HPDE6-E6E7 (cell line): ENCODE results near the gene TRIM14.
"Not testable (repeated sequence)": the region's sequence is repeated elsewhere in the genome, so short reads cannot be mapped to it uniquely, and the experiment has no call there.

Source experiments
- DNase-seq: peaks from one replicate; pipeline ENCODE4 v3.0.0; 2011; ENCODE audit warnings: missing footprints; ENCODE audit errors: extremely low spot score

TRIM14 gene

GRCh38 chr9:98083566-98084183 lies 35.3 kb downstream of the TRIM14 start:
- DNase-seq: no peak

DNA sequence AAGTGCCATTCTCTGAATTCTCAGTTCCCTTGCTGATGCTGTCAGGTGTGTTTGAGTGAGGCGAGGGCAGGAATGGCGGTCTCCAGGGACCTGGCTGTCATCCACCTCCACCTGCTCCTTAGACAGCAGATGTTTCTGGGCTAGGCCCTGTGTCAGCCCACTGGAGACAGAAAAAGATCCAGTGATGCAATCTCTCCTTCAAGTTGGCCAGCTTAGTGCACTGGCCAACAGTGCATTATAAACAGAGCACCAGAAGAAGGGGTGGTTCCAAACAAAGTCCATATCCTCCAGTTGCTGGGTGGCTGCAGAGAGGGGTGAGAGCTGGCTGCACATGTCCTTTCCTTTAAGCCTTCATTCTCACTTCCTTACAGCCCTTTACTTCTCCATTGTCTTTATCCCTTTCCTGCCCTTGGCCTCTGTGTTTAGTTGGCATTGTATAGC lies 35.9 kb downstream of the TRIM14 start:
- DNase-seq: no peak

GRCh38 chr9:98081477-98082219 lies 37.4 kb downstream of the TRIM14 start:
- DNase-seq: peak; percentile 60

DNA sequence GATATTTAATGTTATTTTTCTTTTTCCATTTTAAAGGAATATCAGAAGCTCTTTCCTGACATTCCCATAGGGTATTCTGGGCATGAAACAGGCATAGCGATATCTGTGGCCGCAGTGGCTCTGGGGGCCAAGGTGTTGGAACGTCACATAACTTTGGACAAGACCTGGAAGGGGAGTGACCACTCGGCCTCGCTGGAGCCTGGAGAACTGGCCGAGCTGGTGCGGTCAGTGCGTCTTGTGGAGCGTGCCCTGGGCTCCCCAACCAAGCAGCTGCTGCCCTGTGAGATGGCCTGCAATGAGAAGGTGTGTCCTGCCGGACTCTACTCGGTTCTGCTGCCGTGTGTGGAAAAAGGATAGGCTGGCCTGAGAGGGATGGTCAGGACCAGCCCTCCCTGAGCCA lies 38.2 kb downstream of the TRIM14 start:
- DNase-seq: no peak

GRCh38 chr9:98080326-98080725 lies 38.7 kb downstream of the TRIM14 start:
- DNase-seq: no peak

- DNase-seq: no peak
These were observed 40.1 kb downstream of the TRIM14 start for GRCh38 chr9:98078895-98079294.

DNA sequence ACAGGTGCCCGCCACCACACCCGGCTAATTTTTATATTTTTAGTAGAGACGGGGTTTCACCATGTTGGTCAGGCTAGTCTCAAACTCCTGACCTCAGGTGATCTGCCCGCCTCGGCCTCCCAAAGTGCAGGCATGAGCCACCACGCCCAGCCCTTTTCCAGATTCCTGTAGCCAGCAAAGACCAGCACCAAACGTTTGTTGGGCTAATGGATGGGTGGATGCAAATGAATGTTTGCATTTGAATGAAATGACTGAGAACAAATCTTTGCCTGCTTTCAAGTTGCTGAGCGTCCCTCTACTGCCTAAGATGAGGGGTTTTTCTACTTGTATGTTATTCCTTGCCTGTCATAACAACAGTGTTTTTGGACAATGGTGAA lies 42.5 kb downstream of the TRIM14 start:
- DNase-seq: not testable (repeated sequence)

- DNase-seq: peak; percentile 75
These were observed 43.7 kb downstream of the TRIM14 start for GRCh38 chr9:98075332-98075805.

DNA sequence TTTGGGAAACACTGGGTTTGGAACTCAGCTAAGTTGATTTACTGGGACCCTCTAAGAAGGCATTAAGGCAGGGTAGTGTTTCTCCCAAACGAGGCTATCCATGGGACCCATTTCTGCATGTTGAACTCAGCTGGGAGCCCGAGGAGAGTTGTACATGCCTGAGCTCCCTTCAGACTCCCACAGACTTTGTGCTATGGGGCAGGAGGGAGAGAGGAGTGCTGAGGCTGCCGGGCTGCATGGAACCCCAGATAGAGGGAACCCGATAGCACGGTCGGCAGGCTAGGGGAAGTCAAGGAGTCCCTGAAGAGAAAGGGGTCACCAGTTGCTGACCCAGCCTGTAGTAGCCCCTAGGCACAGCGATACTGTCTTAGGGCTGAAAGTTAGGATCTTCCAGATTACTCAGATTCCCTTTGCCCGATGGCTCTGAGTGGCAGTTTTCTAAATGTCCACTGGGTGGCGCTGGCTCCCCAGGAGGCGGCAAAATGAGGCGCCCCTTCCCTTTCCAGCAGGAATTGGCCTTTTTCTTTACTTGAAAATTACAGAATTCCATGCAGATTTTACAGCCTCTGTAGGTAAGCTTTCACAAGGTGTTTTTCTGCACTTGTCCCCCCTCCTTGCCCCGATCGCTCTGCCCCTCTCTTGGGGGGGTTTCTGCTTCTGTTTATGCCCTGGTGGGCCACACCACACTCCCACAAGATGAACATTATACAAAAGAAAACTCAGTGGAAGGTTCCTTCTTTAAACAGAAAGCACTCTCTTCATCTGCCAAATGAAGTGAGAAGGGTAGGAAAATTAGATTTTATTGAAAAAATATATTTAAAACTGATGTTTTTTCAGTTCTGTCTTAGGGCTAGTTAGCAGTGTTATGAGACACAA lies 44.7 kb downstream of the TRIM14 start:
- peak; percentile 60 for DNase-seq

DNA sequence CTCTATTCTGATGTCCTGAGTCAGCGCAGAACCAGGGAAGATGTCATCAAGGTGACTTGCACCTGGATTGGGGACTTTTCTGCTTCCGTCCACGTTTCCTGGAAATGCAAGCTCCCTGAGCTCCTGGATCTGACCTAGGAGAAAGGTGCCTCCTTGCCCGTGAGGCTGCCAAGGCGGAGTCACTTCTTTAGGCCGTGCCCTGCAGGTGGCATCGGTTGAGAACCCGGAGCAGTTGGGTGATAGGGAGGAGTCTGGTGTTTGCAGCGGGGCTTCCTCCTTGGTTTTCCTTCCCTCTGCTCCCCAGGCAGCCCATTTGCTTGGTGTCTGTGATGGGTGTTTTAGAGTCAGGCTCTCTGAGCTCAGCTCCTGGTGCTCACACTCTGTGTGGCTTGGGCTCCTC lies 47.3 kb downstream of the TRIM14 start:
- DNase-seq: no peak

DNA sequence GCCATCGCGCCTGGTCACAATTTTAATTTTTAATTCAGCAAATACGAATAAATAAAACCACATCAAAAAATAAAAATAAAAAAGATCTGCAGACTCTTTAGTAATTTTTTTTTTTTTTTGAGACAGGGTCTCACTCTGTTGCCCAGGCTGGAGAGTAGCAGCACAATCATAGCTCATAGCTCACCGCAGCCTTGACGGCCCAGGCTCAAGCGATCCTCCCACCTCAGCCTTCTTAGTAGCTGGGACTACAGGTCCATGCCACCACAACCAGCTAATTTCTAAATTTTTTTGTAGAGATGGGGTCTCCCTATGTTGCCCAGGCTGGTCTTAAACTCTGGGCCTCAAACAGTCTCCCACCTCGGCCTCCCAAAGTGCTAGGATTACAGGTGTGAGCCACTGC lies 48.3 kb downstream of the TRIM14 start:
- DNase-seq: no peak

- no peak for DNase-seq
These were observed 49.5 kb downstream of the TRIM14 start for GRCh38 chr9:98069551-98069950.

GRCh38 chr9:98067184-98067583 lies 51.8 kb downstream of the TRIM14 start:
- no peak for DNase-seq

DNA sequence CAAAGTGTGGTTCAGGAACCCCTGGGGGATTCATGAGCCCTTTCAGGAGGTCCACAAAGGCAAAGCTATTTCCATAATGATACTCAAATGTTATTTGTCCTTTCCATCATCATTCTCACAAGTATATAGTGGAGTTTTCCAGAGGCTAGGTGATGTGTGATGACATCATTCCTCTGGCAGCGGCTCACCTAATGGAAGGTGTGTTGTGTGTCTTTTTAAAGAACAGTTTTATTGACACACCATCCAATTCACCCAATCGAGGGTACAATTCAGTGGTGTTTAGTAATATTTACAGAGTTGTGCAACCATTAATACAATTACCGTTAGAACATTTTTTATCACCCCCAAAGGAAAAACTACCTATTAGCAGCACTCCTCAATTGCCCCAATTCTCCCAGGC lies 52.8 kb downstream of the TRIM14 start:
- no peak for DNase-seq

DNA sequence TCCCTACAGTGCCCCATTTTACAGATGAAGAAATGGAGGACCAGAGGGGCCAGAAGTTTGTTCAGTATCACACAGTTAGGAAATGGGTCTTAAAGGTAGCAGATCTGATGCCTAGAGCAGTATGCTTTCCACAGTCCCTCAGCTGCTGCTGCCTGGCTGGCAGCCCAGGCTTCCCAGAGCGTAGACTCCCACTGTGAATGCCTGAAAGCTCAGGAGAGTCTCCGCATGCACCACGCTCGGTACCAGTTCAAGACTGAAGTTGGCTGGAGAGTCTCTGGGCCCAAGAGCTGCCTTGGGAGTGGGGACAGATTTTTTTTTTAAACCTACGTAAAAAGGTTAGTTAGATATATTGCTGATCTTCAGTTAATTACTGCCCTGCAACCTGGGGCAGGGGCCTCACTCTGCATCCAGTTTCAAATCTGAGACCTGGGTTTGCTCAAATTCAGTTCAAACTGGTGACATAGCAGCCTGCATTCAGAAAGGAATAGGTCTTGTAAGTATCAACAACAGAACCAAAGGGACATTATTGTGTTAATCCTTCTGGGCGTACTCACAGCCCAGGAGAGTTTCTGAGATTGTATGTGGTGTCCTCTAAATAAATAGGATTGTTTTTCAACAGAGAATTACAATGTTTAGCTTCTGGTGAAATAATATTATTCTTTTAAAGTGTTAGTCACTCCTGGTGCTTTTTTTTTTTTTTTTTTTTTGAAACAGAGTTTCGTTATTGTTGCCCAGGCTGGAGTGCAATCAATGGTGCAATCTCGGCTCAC lies 54.2 kb downstream of the TRIM14 start:
- no peak for DNase-seq

DNA sequence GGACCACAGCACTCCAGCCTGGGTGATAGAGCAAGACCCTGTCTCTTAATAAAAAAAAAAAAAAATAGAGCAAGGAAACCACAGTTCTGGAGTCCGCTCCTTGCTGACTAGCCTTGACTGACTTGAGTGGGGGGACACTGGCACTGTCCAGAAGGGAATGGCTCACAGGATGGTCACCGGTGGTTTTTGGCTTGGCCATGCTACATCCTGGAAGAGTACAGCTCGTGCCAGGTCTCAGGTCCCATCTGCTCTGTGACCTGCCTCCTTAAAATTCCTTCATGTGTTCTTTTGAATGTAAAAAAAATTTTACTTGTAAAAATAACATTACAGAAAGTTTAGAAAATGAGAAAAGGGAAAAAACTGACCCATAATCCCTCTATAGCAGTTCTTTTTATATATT lies 56.9 kb downstream of the TRIM14 start:
- no peak for DNase-seq

DNA sequence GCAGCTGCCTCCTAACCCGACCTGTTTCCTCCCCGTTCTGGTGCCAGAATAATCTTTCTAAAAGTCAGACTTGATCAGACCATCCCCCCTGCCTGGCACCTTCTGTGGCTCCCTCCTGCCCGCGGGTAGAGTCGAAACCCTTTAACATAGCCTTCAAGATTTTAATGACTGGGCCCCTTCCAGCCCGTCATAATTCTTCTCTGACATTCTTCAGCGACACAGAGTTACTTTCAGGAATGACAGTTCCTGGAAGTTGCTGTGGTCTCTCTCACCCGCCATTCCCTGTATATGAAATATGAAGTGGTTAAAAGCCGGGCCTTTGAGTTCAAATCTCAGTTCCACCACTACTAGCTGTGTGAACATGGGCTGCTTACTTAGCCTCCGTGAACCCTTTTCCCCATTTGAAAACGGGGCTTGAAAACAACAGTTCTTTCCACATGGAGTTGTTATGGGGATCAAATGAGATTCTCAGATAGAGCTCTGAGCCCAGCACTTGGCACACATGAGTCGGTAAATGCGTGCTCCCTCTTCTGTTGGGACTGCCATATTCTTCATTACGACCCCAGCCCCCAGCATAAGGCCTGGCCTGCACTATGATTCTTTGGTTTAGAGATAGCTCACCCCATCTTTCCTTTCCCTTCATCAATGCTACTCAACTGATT lies 61.8 kb downstream of the TRIM14 start:
- no peak for DNase-seq

DNA sequence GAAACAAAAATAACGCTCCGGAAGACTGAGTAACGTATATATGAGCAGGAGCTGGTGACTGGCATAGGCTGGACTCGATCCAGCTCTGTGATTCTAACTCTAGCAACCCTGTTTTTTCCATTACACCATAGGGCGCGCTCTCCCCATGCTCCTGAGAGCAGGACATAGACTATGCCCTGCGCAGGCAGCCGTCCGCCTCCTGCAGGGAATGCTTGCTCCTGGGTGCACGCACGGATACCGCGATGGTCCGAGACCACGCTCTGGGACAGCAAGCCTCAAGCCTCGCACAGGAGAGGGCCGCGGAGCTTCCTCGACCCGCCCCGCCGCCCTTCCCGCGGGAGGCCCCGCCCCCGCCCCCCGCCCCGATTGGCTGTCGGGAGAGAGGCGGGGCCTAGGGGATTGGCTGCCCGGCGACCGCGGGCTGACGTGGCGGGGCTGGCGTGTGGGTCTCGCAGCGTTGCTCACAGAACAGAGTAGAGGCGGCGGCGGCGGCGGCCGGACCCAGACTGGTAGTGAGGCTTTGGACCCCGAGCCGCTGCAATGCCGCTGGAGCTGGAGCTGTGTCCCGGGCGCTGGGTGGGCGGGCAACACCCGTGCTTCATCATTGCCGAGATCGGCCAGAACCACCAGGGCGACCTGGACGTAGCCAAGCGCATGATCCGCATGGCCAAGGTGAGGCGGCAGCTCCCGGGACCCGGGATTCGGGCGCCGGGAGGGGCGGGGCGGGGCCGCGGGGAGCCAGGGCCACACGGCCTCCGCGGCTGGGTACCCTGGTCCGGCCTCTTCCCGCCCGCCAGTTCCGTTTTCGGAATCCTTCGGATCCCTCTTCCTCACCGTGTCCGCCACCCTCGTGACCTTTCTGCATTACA lies 62.5 kb downstream of the TRIM14 start, which contains the start of gene NANS:
TSS of gene NANS (plus strand) at position 464 of the 869 bp plus-strand sequence. CDS start at position 541, 77 bp downstream.
- peak; percentile 90 for DNase-seq

DNA sequence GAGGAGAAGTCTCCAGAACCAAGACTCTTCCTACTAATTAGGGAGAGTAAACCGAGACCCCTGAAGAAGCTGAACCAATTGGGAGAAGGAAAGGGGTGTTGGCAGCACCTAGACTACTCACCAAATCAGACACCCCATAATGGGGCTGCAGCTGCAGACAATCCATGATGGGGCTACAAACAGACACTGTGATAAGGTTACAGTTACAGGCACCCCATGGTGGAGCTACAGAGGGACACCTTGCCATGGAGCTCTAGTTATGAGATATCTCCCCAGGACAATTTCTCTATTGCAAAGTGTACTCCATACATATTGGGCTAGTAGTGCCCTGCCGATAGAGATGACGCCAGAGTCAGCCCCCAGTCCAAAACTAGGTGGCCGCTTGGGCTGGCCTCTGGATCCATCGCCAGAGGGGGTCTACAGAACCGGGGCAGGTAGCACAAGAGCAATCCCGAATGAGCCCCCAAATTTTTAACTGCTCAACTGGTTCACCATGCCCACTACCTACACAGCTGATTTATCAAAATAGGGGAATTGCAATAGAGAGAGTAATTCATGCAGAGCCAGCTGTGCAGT lies 64.6 kb downstream of the TRIM14 start:
- DNase-seq: no peak

DNA sequence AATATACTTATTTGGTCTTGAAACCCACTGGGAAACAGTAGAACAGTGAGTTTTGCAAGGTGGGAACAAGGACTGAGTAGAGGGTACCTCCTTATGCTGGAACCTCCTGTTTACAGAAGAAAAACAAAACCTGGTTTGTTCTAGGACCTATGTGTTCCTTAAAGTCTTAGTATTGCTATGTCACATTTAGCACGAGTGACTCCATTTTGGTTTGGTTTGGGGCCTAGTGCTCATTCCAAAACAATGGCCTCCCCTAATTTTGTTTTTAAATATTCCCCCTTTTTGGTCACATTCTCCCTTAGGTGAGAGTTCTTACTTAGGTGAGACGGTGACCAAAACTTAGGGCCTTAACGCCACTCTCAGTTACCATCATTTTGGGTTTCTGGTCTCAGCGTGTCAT lies 68.7 kb downstream of the TRIM14 start:
- no peak for DNase-seq
